AG04450 (cell line): ENCODE results near the gene OSBPL6. TPM values are rescaled to one million over a fixed set of nuclear protein-coding genes. Genes with fewer than 3 reads are reported as not detected.

Experiments used
- CTCF ChIA-PET: fragments of 300-600, 350-600 bp; formaldehyde crosslinking; extraction: SDS; loops from one replicate; lab custom pipeline; 2022; ENCODE audit warnings: antibody characterized with exemption, inconsistent platforms; lab: Charles Lee
- POLR2A ChIA-PET: fragments of 350-600 bp; formaldehyde crosslinking; extraction: SDS; loops from one replicate; lab custom pipeline; 2021; ENCODE audit warnings: antibody characterized with exemption, inconsistent platforms; lab: Yijun Ruan, JAX
- DNase-seq: peaks from one replicate; pipeline ENCODE4 v3.0.0-alpha.2; 2011; ENCODE audit warnings: low read depth, low spot score
- H3K27ac ChIP-seq: one replicate; pipeline ENCODE4 v1.5.1; 2012; ENCODE audit warnings: low read depth, low read length, control low read depth
- H3K27me3 ChIP-seq: one replicate; pipeline ENCODE4 v1.6.0; 2012; ENCODE audit warnings: low read length; ENCODE audit not compliant: control insufficient read depth, insufficient read depth
- H3K4me3 ChIP-seq: 2 replicates; pipeline ENCODE4 v1.5.1; 2011; ENCODE audit warnings: mild to moderate bottlenecking, low read depth, low read length, control low read depth
- H3K9me3 ChIP-seq: 2 replicates; pipeline ENCODE4 v1.5.1; 2012; ENCODE audit warnings: low read length; ENCODE audit not compliant: control insufficient read depth, insufficient read depth
- polyA plus RNA-seq: library from polyadenylated mRNA; depleted of rRNA; stranded (reverse); fragments of >200 nt; gene quantifications from 2 replicates; pipeline ENCODE4 v1.2.3, GENCODE V29; 2011
- TF ChIP-seq, protein P1 (sequence below): IDR thresholded peaks from 2 replicates; pipeline ENCODE4 v1.5.1; 2011; ENCODE audit warnings: low read depth, low read length, control low read depth, inconsistent platforms

Gene OSBPL6
- polyA plus RNA-seq, 1 experiment, result 5.0 TPM

DNA sequence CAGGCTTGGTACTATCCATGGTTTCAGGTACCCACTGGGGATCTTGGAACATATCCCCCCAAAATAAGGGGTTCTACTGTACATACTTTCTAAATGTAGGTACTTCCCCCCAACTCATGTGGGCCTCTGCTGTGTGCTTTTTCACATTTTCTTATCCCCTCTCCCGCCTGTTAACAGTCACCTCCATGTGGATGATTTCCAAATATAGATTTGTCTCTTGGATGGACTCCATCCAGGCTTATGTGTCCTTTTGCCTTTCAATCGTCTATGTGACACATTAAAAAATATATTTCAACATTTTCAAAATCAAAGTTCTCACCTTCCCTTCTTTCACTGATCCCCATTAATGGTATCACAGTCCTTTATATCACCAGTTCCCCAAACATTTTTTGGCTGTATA, 44.4 kb downstream of the OSBPL6 start:
- H3K9me3 ChIP-seq, result no peaks in the 10 kb centered on the region
- DNase-seq, result no peak
- TF ChIP-seq, protein P1, sequence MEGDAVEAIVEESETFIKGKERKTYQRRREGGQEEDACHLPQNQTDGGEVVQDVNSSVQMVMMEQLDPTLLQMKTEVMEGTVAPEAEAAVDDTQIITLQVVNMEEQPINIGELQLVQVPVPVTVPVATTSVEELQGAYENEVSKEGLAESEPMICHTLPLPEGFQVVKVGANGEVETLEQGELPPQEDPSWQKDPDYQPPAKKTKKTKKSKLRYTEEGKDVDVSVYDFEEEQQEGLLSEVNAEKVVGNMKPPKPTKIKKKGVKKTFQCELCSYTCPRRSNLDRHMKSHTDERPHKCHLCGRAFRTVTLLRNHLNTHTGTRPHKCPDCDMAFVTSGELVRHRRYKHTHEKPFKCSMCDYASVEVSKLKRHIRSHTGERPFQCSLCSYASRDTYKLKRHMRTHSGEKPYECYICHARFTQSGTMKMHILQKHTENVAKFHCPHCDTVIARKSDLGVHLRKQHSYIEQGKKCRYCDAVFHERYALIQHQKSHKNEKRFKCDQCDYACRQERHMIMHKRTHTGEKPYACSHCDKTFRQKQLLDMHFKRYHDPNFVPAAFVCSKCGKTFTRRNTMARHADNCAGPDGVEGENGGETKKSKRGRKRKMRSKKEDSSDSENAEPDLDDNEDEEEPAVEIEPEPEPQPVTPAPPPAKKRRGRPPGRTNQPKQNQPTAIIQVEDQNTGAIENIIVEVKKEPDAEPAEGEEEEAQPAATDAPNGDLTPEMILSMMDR, result no peak
- CTCF ChIA-PET, result no interaction called here
- POLR2A ChIA-PET, result no interaction called here
- H3K27me3 ChIP-seq, result no peaks in the 10 kb centered on the region
- no peak overlapping the region for H3K27ac ChIP-seq
- no peak overlapping the region for H3K4me3 ChIP-seq

DNA sequence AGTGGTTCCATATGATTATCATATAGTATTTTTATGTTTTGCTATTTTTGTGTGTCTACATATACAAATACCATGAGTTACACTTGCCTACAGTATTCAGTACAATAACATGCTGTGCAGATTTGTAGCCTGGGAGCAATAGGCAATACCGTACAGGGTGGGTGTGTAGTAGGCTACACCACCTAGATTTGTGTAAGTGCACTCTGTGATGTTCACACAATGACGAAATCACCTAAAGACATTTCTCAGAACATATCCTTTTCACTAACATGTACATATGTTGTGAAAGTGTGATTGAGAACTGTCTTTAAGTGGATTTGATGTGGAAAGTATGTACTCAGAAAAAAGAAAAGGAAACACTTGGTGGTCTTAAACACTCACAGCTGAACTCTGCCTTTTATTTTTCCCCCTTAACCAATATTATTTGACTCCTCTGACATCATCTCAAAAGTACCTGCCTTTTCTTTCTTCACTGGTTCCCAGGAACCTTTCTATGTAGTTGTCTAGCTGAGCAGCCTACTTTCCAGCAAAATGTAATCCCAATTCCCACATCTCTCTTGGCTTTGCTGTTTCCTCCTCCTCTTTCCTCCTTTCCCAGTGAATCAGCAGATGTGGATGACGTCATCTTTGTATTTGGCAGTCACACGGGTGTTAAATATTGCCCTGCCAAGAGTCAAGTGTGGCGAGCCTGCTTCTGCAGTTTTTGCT, 47.7 kb downstream of the OSBPL6 start:
- TF ChIP-seq, protein P1, result no peak
- Histone ChIP-seq H3K9me3 (no peaks in the 10 kb centered on the region), H3K4me3 (no peak overlapping the region), H3K27ac (peak overlapping the region; percentile 3), H3K27me3 (no peaks in the 10 kb centered on the region)
- POLR2A ChIA-PET, result no interaction called here
- DNase-seq, result peak; percentile 80
- CTCF ChIA-PET, result interaction anchor here (1.1 to 1.5 kb wide), 2 partner anchors 32 to 129 kb away, joined by 3 read pairs; no protein-coding TSS in a partner anchor

DNA sequence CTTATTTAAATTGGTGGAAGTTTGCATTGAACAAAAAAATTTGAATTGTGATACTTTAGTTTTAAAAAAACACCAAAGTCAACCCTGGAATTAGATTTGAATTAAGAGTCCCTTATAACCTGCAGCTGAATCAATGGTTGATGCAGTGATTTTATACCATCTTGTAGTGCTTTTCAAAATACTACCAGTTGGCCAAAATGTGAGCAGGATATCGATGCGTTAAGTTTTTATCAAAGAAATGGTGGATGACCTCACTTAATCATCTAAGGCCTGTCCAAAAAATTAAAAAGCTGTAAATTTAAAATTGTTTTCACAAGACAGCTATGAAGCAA, 48.2 kb downstream of the OSBPL6 start:
- POLR2A ChIA-PET, result no interaction called here
- Histone ChIP-seq H3K27me3 (no peaks in the 10 kb centered on the region), H3K4me3 (no peak overlapping the region), H3K27ac (peak overlapping the region; percentile 3), H3K9me3 (no peaks in the 10 kb centered on the region)
- CTCF ChIA-PET, result interaction anchor here (1.1 to 1.5 kb wide), 2 partner anchors 33 to 129 kb away, joined by 3 read pairs; no protein-coding TSS in a partner anchor
- TF ChIP-seq, protein P1, result no peak
- DNase-seq, result no peak

DNA sequence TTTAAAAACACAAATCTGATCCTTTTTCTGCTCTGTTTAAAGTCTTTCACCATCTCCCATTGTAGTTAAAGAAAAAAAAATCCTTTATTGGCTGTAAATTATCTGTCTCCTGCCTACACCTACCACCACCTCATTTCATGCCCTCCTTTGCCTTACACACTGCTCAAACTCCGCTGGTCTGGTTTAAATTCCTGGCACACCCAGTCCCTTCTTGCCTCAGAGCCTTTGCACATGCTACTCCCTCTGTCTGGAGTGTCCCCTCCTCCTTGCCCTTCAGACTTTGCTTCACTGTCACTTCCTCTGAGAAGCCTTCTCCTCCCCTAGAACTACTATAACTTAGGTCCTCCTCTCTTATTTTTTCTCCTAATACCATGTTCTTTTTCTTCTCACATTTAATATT, 49.6 kb downstream of the OSBPL6 start:
- H3K9me3 ChIP-seq, result no peaks in the 10 kb centered on the region
- POLR2A ChIA-PET, result no interaction called here
- TF ChIP-seq, protein P1, result no peak
- no peak for DNase-seq
- H3K4me3 ChIP-seq, result no peak overlapping the region
- no peak overlapping the region for H3K27ac ChIP-seq
- CTCF ChIA-PET, result no interaction called here
- no peaks in the 10 kb centered on the region for H3K27me3 ChIP-seq

DNA sequence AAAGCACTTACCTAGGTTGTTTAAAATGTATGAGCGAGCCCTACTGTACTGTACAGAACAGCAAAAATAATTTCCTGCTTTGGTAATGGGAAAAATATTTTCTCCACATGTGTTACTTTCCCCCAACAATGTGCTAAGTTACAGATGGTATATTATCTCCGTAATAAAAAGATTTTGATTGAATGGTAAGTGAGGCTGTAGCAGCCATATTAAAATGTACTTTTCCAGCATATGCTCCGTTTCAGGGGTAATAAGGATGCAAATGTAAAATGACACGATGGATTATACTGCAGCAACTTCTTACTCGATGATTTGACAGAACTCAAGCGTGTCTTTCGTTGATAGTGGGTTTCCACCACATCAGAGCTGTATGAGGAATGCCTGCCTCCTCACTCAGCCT, 50.5 kb downstream of the OSBPL6 start:
- no peak overlapping the region for H3K27ac ChIP-seq
- TF ChIP-seq, protein P1, result no peak
- H3K27me3 ChIP-seq, result no peaks in the 10 kb centered on the region
- H3K9me3 ChIP-seq, result no peaks in the 10 kb centered on the region
- POLR2A ChIA-PET, result no interaction called here
- CTCF ChIA-PET, result no interaction called here
- DNase-seq, result no peak
- no peak overlapping the region for H3K4me3 ChIP-seq
